HG03025 (cell line): Measurements from ENCODE around the gene SAP130.

Experiments
- ATAC-seq: cut with Tn5 transposase; IDR thresholded peaks from one replicate; pipeline ENCODE4 v1.9.1; 2021; ENCODE audit warnings: mild to moderate bottlenecking, moderate library complexity; ENCODE audit not compliant: unreplicated experiment, low FRiP score

The SAP130 gene

GRCh38 chr2:128026448-128027277 lies 1.2 kb downstream of the SAP130 start:
- ATAC-seq = no peak

GRCh38 chr2:128024816-128025215 lies 3.0 kb downstream of the SAP130 start:
- no peak for ATAC-seq

- no peak for ATAC-seq
These were observed 10.3 kb downstream of the SAP130 start for GRCh38 chr2:128017561-128017960.

GRCh38 chr2:128016620-128017019 lies 11.2 kb downstream of the SAP130 start:
- ATAC-seq = no peak

- ATAC-seq = no peak
These were observed 15.2 kb downstream of the SAP130 start for GRCh38 chr2:128012698-128013097.

- no peak for ATAC-seq
These were observed 19.7 kb downstream of the SAP130 start for GRCh38 chr2:128008074-128008672.

GRCh38 chr2:128004509-128004908 lies 23.4 kb downstream of the SAP130 start:
- ATAC-seq = no peak

- ATAC-seq = no peak
These were observed 24.4 kb downstream of the SAP130 start for GRCh38 chr2:128003463-128003862.

- no peak for ATAC-seq
These were observed 31.7 kb downstream of the SAP130 start for GRCh38 chr2:127996160-127996559.

- no peak for ATAC-seq
These were observed 32.1 kb downstream of the SAP130 start for GRCh38 chr2:127995725-127996124.

GRCh38 chr2:127993659-127994058 lies 34.2 kb downstream of the SAP130 start:
- no peak for ATAC-seq

- no peak for ATAC-seq
These were observed 36.1 kb downstream of the SAP130 start for GRCh38 chr2:127991742-127992141.

- ATAC-seq = no peak
These were observed 41.2 kb downstream of the SAP130 start for GRCh38 chr2:127986548-127987079.

- ATAC-seq = no peak
These were observed 42.1 kb downstream of the SAP130 start for GRCh38 chr2:127985735-127986134.

GRCh38 chr2:127985026-127985734 lies 42.7 kb downstream of the SAP130 start:
- ATAC-seq = no peak

- ATAC-seq = no peak
These were observed 43.3 kb downstream of the SAP130 start for GRCh38 chr2:127984551-127984950.

GRCh38 chr2:127969446-127969845 lies 58.4 kb downstream of the SAP130 start:
- ATAC-seq = no peak

- ATAC-seq = no peak
These were observed 59.1 kb downstream of the SAP130 start for GRCh38 chr2:127968610-127969339.

GRCh38 chr2:127961729-127962128 lies 66.1 kb downstream of the SAP130 start:
- ATAC-seq = no peak

GRCh38 chr2:127957240-127957639 lies 70.6 kb downstream of the SAP130 start:
- no peak for ATAC-seq

- ATAC-seq = no peak
These were observed 73.0 kb downstream of the SAP130 start for GRCh38 chr2:127954857-127955256.
